HFFc6 (cell line): ENCODE measurements around the gene MMP23B. TPM values are rescaled to one million over a fixed set of nuclear protein-coding genes. Genes with fewer than 3 reads are reported as not detected.

Experiments
- DNase-seq: peaks from one replicate; pipeline ENCODE4 v3.0.0-alpha.2; 2018
- H3K27ac Mint-ChIP-seq: 2 replicates; pipeline ENCODE4 v1.8.0; 2020; ENCODE audit warnings: mild to moderate bottlenecking, mixed read lengths
- H3K27me3 Mint-ChIP-seq: 2 replicates; pipeline ENCODE4 v1.8.0; 2021; ENCODE audit warnings: mild to moderate bottlenecking, moderate library complexity, mixed read lengths; ENCODE audit not compliant: insufficient read depth
- H3K36me3 Mint-ChIP-seq: 2 replicates; pipeline ENCODE4 v1.8.0; 2021; ENCODE audit warnings: low read depth, mixed read lengths
- H3K4me1 Mint-ChIP-seq: 2 replicates; pipeline ENCODE4 v1.8.0; 2020; ENCODE audit warnings: low read depth, mixed read lengths
- H3K4me3 Mint-ChIP-seq: 2 replicates; pipeline ENCODE4 v1.8.0; 2020; ENCODE audit warnings: mild to moderate bottlenecking, moderate library complexity, mixed read lengths
- H3K9me3 Mint-ChIP-seq: 2 replicates; pipeline ENCODE4 v1.8.0; 2020; ENCODE audit warnings: mild to moderate bottlenecking, mixed read lengths
- total RNA-seq, 6 experiments: library from RNA; stranded (reverse); fragmentation: NEBNext Ultra II Directional; extraction: Animal tissue kit (Norgen Biotek cat#: 25700); gene quantifications; 2 replicates in 1 of 6; 3 replicates in 5 of 6; pipeline ENCODE4 v1.2.3, GENCODE V29; 2021
- TF ChIP-seq, protein P1 (sequence below): fragments of 200-600 bp; sonication (generic); IDR thresholded peaks from 2 replicates; pipeline ENCODE4 v1.5.0; 2021; ENCODE audit warnings: antibody characterized with exemption, mild to moderate bottlenecking

MMP23B gene
- total RNA-seq, 6 experiments from 2014 or later, result 2.8 to 7.1 (median 5.1) TPM

- peaks cover 13% of the 10 kb centered on the region for H3K27me3 Mint-ChIP-seq
- H3K36me3 Mint-ChIP-seq, result no peaks in the 10 kb centered on the region
Observed at GRCh38 chr1:1600861-1601563, 31.0 kb upstream of the MMP23B start.

DNA sequence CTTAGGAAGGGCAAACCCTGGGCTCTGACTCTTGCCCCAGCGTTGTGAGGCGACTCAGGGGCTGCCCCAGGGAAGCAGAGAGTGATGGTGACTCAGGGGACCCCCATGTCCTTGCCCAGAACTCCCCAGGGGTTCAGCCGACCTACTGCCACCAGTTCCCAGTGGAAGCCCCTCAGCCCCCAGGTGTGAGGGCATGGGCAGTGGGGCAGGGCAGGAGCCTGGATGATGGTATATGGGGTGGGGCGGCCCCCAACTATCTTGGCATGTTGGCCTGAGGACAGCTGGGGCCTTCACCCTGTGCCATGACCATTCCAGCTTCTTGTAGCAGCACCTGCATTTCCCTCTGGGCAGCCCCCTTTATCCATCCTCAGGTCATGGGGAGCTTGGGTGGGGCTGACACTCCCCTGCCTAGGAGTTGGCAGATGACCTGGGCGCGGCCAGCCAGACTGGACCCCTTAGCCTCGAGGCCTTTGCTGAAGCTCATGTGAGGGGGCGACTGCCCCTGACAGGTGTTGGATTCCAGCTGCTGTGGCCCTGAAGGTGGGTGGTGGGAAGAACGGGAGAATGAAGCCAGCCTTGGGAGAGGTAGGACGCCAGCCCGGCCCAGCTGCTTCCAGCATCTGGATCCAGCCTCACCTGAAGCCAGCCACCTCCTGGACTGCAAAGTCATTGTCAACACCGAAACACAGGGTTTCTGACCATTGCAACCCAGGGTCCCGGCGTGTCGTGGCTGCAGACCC is 30.2 kb upstream of the MMP23B start:
- H3K4me1 Mint-ChIP-seq, result no peaks in the 10 kb centered on the region
- no peaks in the 10 kb centered on the region for H3K9me3 Mint-ChIP-seq
- H3K27ac Mint-ChIP-seq, result no peak overlapping the region
- no peaks in the 10 kb centered on the region for H3K36me3 Mint-ChIP-seq
- H3K4me3 Mint-ChIP-seq, result no peak overlapping the region
- peaks cover 15% of the 10 kb centered on the region for H3K27me3 Mint-ChIP-seq
- no peak for DNase-seq
- TF ChIP-seq, protein P1, sequence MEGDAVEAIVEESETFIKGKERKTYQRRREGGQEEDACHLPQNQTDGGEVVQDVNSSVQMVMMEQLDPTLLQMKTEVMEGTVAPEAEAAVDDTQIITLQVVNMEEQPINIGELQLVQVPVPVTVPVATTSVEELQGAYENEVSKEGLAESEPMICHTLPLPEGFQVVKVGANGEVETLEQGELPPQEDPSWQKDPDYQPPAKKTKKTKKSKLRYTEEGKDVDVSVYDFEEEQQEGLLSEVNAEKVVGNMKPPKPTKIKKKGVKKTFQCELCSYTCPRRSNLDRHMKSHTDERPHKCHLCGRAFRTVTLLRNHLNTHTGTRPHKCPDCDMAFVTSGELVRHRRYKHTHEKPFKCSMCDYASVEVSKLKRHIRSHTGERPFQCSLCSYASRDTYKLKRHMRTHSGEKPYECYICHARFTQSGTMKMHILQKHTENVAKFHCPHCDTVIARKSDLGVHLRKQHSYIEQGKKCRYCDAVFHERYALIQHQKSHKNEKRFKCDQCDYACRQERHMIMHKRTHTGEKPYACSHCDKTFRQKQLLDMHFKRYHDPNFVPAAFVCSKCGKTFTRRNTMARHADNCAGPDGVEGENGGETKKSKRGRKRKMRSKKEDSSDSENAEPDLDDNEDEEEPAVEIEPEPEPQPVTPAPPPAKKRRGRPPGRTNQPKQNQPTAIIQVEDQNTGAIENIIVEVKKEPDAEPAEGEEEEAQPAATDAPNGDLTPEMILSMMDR, result no peak

More at GRCh38 chr1:1600861-1601563, 31.0 kb upstream of the MMP23B start:
- Mint-ChIP-seq H3K9me3 (no peaks in the 10 kb centered on the region), H3K4me1 (no peaks in the 10 kb centered on the region), H3K27ac (no peak overlapping the region), H3K4me3 (no peak overlapping the region)
- TF ChIP-seq, protein P1, result no peak
- DNase-seq, result no peak

GRCh38 chr1:1602304-1602967 is 29.5 kb upstream of the MMP23B start:
- DNase-seq, result no peak
- Mint-ChIP-seq H3K36me3 (no peaks in the 10 kb centered on the region), H3K4me1 (no peaks in the 10 kb centered on the region), H3K27ac (no peak overlapping the region), H3K9me3 (no peaks in the 10 kb centered on the region), H3K4me3 (no peak overlapping the region), H3K27me3 (peaks cover 15% of the 10 kb centered on the region)
- TF ChIP-seq, protein P1, result no peak

- no peaks in the 10 kb centered on the region for H3K36me3 Mint-ChIP-seq
Observed at GRCh38 chr1:1602968-1603506, 28.9 kb upstream of the MMP23B start.

More at GRCh38 chr1:1602968-1603506, 28.9 kb upstream of the MMP23B start:
- Mint-ChIP-seq H3K27me3 (peaks cover 11% of the 10 kb centered on the region; the same call in 1 of the 2 replicates), H3K4me3 (no peak overlapping the region), H3K4me1 (no peaks in the 10 kb centered on the region), H3K9me3 (no peaks in the 10 kb centered on the region), H3K27ac (no peak overlapping the region)
- no peak for DNase-seq
- TF ChIP-seq, protein P1, result no peak
